Panc1 (cell line): Measurements from ENCODE around the gene DCAF6. TPM values are rescaled to one million over a fixed set of nuclear protein-coding genes. Genes with fewer than 3 reads are reported as not detected.

Experiments used
- ATAC-seq: fragments of 200-7000 bp; cut with Tn5 transposase; 2 replicates; pipeline ENCODE4 v1.9.1; 2020; ENCODE audit warnings: mild to moderate bottlenecking, moderate library complexity
- BruUV-seq: library from RNA; stranded (reverse); fragments of 400-500 nt; replicated peaks from 2 replicates; lab custom pipeline; 2021; lab: Mats Ljungman, UMichigan
- CTCF ChIA-PET: fragments of 300-600 bp; sonication (Branson Sonifier 250); formaldehyde crosslinking; loops from one replicate; lab custom pipeline; 2022; ENCODE audit warnings: antibody characterized with exemption; lab: Charles Lee
- POLR2A ChIA-PET: fragments of 300-600 bp; sonication (Branson Sonifier 250); formaldehyde crosslinking; loops from one replicate; lab custom pipeline; 2022; ENCODE audit warnings: antibody characterized with exemption; lab: Charles Lee
- DNase-seq: peaks from one replicate; pipeline ENCODE4 v3.0.0-alpha.2; 2010; ENCODE audit warnings: low read depth, low spot score
- H3K27ac ChIP-seq: 2 replicates; pipeline ENCODE4 v1.5.1; 2011; ENCODE audit warnings: mild to moderate bottlenecking, low read length, inconsistent platforms
- H3K27me3 ChIP-seq: fragments of 200-500 bp; sonication (Bioruptor generic); 2 replicates; pipeline ENCODE4 v1.6.0; 2014; ENCODE audit warnings: low read length, inconsistent platforms; ENCODE audit not compliant: control insufficient read depth, insufficient read depth
- H3K36me3 ChIP-seq: fragments of 200-500 bp; sonication (Bioruptor generic); 2 replicates; pipeline ENCODE4 v1.5.1; 2014; ENCODE audit warnings: inconsistent platforms, mild to moderate bottlenecking, low read length, moderate library complexity; ENCODE audit not compliant: control insufficient read depth, insufficient read depth
- H3K4me1 ChIP-seq: 2 replicates; pipeline ENCODE4 v1.5.1; 2011; ENCODE audit warnings: inconsistent platforms, mild to moderate bottlenecking, low read length, moderate library complexity; ENCODE audit not compliant: control insufficient read depth, insufficient read depth
- H3K4me3 ChIP-seq, 2 experiments: 2 replicates each; pipeline ENCODE4 v1.5.1; 2011 to 2012; ENCODE audit warnings: low read depth in 2 of 2, low read length in 2 of 2, mild to moderate bottlenecking in 2 of 2, inconsistent platforms in 1 of 2, moderate library complexity in 1 of 2
- H3K9me3 ChIP-seq: fragments of 200-500 bp; sonication (Bioruptor generic); 2 replicates; pipeline ENCODE4 v1.5.1; 2014; ENCODE audit warnings: low read depth, mild to moderate bottlenecking, inconsistent platforms, low read length, moderate library complexity; ENCODE audit not compliant: control insufficient read depth, insufficient read depth
- POLR2AphosphoS5 ChIP-seq: IDR thresholded peaks from 2 replicates; pipeline ENCODE4 v1.6.1; 2012; ENCODE audit warnings: mild to moderate bottlenecking, low read depth, low read length, moderate library complexity
- REST ChIP-seq, 2 experiments: IDR thresholded peaks; 2 replicates each; pipeline ENCODE4 v1.6.1; 2011 to 2012; ENCODE audit warnings: low read depth in 2 of 2, control low read depth in 1 of 2, low read length in 1 of 2, mild to moderate bottlenecking in 1 of 2, moderate library complexity in 1 of 2; ENCODE audit not compliant: insufficient read depth in 1 of 2
- SIN3A ChIP-seq: IDR thresholded peaks from 2 replicates; pipeline ENCODE4 v1.6.1; 2012; ENCODE audit warnings: low read depth, mild to moderate bottlenecking, low read length, moderate library complexity, borderline replicate concordance; ENCODE audit not compliant: insufficient read depth
- TCF7L2 ChIP-seq: IDR thresholded peaks from 2 replicates; pipeline ENCODE4 v1.6.1; 2011; ENCODE audit warnings: mild to moderate bottlenecking, low read depth, low read length, inconsistent platforms
- in situ Hi-C: cut with HindIII; loops from 2 replicates; pipeline ENCODE4 v1.10.0; 2016; ENCODE audit warnings: low sequenced_read_pairs, low pct_unique_long_range_greater_than_20kb
- intact Hi-C: fragments of 100-400 bp; cut with micrococcal nuclease; formaldehyde crosslinking; loops from one replicate; pipeline ENCODE4 v1.10.0; 2022; ENCODE audit not compliant: unreplicated experiment
- total RNA-seq: library from RNA; stranded (reverse); gene quantifications from one replicate; pipeline ENCODE4 v1.2.1, GENCODE V29; 2021; ENCODE audit not compliant: unreplicated experiment
- TF ChIP-seq, protein P1 (sequence below): fragments of 450-650 bp; IDR thresholded peaks from 2 replicates; pipeline ENCODE4 v1.5.1; 2017; ENCODE audit warnings: mild to moderate bottlenecking

The DCAF6 gene
- total RNA-seq, 1 experiment from 2014 or later, result 67.7 TPM

DNA sequence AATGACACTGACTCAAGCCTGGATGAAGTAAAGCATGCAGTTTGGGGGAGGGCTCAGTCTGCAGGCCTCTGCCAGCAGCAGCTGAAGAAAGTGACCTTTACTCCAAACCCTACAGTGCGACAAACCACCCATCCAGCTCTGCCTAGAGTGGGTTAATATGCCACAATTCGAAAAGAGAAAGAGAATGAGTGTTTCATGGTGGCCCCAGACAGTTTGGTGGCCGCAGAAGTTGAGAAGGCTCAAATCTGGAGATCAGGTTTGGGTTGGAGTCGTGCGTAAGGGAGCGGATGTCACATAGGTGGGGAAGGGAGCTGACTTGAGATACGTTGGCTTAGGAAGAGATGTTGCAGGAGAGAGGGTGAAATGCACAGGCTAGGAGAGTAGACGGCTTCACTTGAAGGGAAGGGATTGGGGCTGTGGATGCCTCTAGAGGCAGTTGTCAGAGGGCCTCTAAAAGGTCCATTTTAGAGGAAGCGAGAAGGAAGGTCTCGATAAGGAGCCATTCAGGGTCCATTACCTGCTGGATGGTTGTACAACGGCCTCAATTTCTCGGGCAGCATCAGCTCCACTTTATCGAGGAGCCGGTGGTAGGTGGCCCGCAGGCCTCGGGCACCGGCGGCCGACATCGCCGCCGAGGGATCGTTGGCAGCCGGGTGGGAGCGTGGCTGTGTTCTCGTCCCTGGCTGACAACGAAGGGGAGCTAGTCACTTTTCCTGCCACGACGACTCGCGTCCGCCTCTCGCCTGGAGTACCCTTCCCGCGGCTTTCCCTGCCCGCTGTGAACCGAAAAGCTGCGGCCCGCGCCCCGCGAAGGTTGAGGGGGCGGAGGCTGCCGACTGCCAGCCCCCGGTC is 1.0 kb upstream of the DCAF6 start:
- in situ Hi-C loops (no loop called here), intact Hi-C loops (no loop called here)
- no TSS peak for BruUV-seq
- Histone ChIP-seq H3K4me1 (peaks cover 32% of the 10 kb centered on the region), H3K9me3 (no peaks in the 10 kb centered on the region), H3K36me3 (no peaks in the 10 kb centered on the region; the same call in none of the 2 replicates), H3K27me3 (no peaks in the 10 kb centered on the region), H3K27ac (peak overlapping the region; percentile 99), H3K4me3 (peak overlapping the region; percentile 95 to 96)
- CTCF ChIA-PET, result interaction anchor here (0.6 kb wide), 1 partner anchor 161 kb away, joined by 3 read pairs; no protein-coding TSS in a partner anchor
- TF ChIP-seq, protein P1, sequence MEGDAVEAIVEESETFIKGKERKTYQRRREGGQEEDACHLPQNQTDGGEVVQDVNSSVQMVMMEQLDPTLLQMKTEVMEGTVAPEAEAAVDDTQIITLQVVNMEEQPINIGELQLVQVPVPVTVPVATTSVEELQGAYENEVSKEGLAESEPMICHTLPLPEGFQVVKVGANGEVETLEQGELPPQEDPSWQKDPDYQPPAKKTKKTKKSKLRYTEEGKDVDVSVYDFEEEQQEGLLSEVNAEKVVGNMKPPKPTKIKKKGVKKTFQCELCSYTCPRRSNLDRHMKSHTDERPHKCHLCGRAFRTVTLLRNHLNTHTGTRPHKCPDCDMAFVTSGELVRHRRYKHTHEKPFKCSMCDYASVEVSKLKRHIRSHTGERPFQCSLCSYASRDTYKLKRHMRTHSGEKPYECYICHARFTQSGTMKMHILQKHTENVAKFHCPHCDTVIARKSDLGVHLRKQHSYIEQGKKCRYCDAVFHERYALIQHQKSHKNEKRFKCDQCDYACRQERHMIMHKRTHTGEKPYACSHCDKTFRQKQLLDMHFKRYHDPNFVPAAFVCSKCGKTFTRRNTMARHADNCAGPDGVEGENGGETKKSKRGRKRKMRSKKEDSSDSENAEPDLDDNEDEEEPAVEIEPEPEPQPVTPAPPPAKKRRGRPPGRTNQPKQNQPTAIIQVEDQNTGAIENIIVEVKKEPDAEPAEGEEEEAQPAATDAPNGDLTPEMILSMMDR, result no peak
- TF ChIP-seq SIN3A (0 out of 2 replicates have a peak, but pooled peaks have one; percentile 25), TCF7L2 (no peak), POLR2AphosphoS5 (peak; percentile 2; the same call in 1 of the 2 replicates)
- ATAC-seq (peak; percentile 48), DNase-seq (peak; percentile 32)
- POLR2A ChIA-PET, result no interaction called here

DNA sequence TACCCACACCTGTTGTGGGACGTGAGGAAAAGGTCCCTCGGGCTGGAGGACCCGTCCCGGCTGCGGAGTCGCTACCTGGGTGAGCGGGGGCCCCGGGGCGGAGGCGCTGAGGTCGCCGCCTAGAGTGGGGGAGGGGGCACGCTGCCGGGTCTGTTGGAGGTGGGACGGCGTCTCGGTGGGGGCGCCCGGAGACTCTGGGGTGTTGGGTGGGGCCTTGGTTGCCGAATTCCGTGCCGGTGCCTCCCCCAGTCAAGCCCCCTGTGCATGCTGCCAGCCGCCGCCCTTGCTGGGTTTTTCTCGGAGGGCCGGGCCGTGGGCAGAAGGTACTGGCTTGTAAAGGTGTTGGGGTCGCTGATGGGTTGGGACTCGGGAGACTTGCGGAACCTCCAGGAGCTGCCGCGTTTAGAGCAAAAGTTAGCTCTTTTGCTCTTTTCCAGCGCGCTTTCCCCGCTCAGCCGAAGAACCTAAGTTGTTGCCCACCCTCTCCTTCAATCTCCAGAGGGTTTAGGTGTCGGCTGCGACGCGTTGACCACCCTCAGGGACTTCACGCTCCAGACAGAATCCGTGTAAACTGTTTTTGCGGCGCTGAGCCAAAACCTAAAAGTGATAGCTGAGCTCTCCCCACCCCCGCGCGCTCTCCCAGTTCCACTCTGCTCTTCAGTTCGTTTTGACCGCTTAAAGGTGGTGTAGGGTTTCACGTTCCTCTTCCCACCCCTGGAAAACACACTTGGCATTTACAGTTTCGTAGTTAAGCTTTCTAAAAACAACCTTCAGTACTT is 636 bp downstream of the DCAF6 start, which contains the start of gene MPC2:
TSS of gene MPC2 (minus strand) at position 143 of the 779 bp plus-strand sequence. CDS start 1,231 bp downstream, outside the sequence.
- intact Hi-C loops (no loop called here), in situ Hi-C loops (no loop called here)
- ATAC-seq (peak; percentile 50), DNase-seq (peak; percentile 24)
- ChIA-PET POLR2A (interaction anchor here (0.5 kb wide), 1 partner anchor 1485 kb away, joined by 4 read pairs; no protein-coding TSS in a partner anchor), CTCF (interaction anchor here (0.5 kb wide), 1 partner anchor 40 kb away, joined by 3 read pairs; no protein-coding TSS in a partner anchor)
- Histone ChIP-seq H3K27me3 (no peaks in the 10 kb centered on the region), H3K27ac (peak within 1 kb of the TSS; percentile 99), H3K9me3 (no peaks in the 10 kb centered on the region), H3K4me3 (peak within 1 kb of the TSS; percentile 95 to 96), H3K4me1 (peaks cover 29% of the 10 kb centered on the region), H3K36me3 (no peaks in the 10 kb centered on the region; the same call in none of the 2 replicates)
- BruUV-seq, result no TSS peak
- TF ChIP-seq REST (IDR thresholded peaks at IDR 0.05; ENCODE audit: insufficient read depth in 1 of 2, low read depth in 2 of 2, low read length in 1 of 2) (no peak), SIN3A (0 out of 2 replicates have a peak, but pooled peaks have one; percentile 61), POLR2AphosphoS5 (no peak)
